HCT116 (cell line): Measurements from ENCODE around the gene FOXB2. TPM values are rescaled to one million over a fixed set of nuclear protein-coding genes. Genes with fewer than 3 reads are reported as not detected.

Source experiments
- ATAC-seq: fragments of 200-7000 bp; cut with Tn5 transposase; 2 replicates; pipeline ENCODE4 v1.9.1; 2020; ENCODE audit warnings: mild to moderate bottlenecking, moderate library complexity
- BruUV-seq: library from RNA; stranded (reverse); fragments of 400-500 nt; replicated peaks from 2 replicates; lab custom pipeline; 2021; lab: Mats Ljungman, UMichigan
- CTCF ChIA-PET: fragments of 300-600 bp; sonication (Branson Sonifier 250); formaldehyde crosslinking; loops from one replicate; lab custom pipeline; 2021; ENCODE audit warnings: antibody characterized with exemption; lab: Charles Lee
- POLR2A ChIA-PET: fragments of 300-600, 350-600 bp; sonication (Branson Sonifier 250); formaldehyde crosslinking; loops from one replicate; lab custom pipeline; 2021; ENCODE audit warnings: antibody characterized with exemption; lab: Charles Lee
- RAD21 ChIA-PET, 2 experiments: fragments of 300-600 bp; sonication (Branson Sonifier 250); formaldehyde crosslinking; loops; one replicate each; lab custom pipeline; 2023; ENCODE audit warnings: low total read pairs in 2 of 2; ENCODE audit not compliant: uncharacterized antibody in 2 of 2, unreplicated experiment in 2 of 2, low non-redundant PET in 1 of 2; lab: Charles Lee
- DNase-seq: peaks from one replicate; pipeline ENCODE4 v3.0.0-alpha.2; 2010; ENCODE audit warnings: low read depth, low spot score
- H2AFZ ChIP-seq: fragments of 200-600 bp; shearing (Covaris generic), sonication (generic); 2 replicates; pipeline ENCODE4 v1.6.1; 2017; ENCODE audit warnings: low read depth, mixed run types, mixed read lengths, antibody characterized with exemption, low read length; ENCODE audit not compliant: poor library complexity, severe bottlenecking
- H3K27ac ChIP-seq: 2 replicates; pipeline ENCODE4 v1.5.1; 2012; ENCODE audit warnings: low read depth, low read length
- H3K27me3 ChIP-seq: fragments of 200-600 bp; sonication (generic); 2 replicates; pipeline ENCODE4 v1.6.1; 2016; ENCODE audit warnings: mixed run types, low read length, mixed read lengths; ENCODE audit not compliant: insufficient read depth
- H3K36me3 ChIP-seq, 2 experiments: fragments of 200-500 bp in 1 of 2; fragments of 200-600 bp in 1 of 2; sonication (Bioruptor generic) in 1 of 2; sonication (generic) in 1 of 2; 2 replicates each; pipeline versions ENCODE4 v1.5.1 to v1.6.1; 2014 to 2016; ENCODE audit warnings: low read length in 2 of 2, inconsistent platforms in 1 of 2, mixed read lengths in 1 of 2, mixed run types in 1 of 2; ENCODE audit not compliant: insufficient read depth in 2 of 2, control insufficient read depth in 1 of 2
- H3K4me1 ChIP-seq, 2 experiments: fragments of 200-600 bp in 1 of 2; sonication (generic) in 1 of 2; 2 replicates each; pipeline versions ENCODE4 v1.5.1 to v1.6.1; 2012 to 2017; ENCODE audit warnings: low read length in 2 of 2, inconsistent platforms in 1 of 2, mild to moderate bottlenecking in 1 of 2, mixed read lengths in 1 of 2, mixed run types in 1 of 2, moderate library complexity in 1 of 2; ENCODE audit not compliant: insufficient read depth in 2 of 2, control insufficient read depth in 1 of 2
- H3K4me2 ChIP-seq: fragments of 200-600 bp; sonication (generic); 2 replicates; pipeline ENCODE4 v1.6.1; 2017; ENCODE audit warnings: mixed run types, low read length, mixed read lengths
- H3K4me3 ChIP-seq, 2 experiments: fragments of 200-600 bp in 1 of 2; sonication (generic) in 1 of 2; replicated peaks in 1 of 2; 2 replicates each; pipeline ENCODE4 v1.5.1; 2011 to 2016; ENCODE audit warnings: low read length in 2 of 2, control low read depth in 1 of 2, low read depth in 1 of 2, mild to moderate bottlenecking in 1 of 2, mixed read lengths in 1 of 2, mixed run types in 1 of 2
- H3K79me2 ChIP-seq: fragments of 200-600 bp; sonication (generic); 2 replicates; pipeline ENCODE4 v1.6.1; 2017; ENCODE audit warnings: mild to moderate bottlenecking, mixed run types, low read length, moderate library complexity, mixed read lengths; ENCODE audit not compliant: insufficient read depth
- H3K9ac ChIP-seq: fragments of 200-600 bp; sonication (generic); 2 replicates; pipeline ENCODE4 v1.6.1; 2016; ENCODE audit warnings: low read length, mixed read lengths
- H3K9me2 ChIP-seq: fragments of 200-600 bp; sonication (generic), shearing (Covaris generic); 2 replicates; pipeline ENCODE4 v1.6.1; 2017; ENCODE audit warnings: mixed run types, mild to moderate bottlenecking, moderate library complexity; ENCODE audit not compliant: insufficient read depth
- H3K9me3 ChIP-seq, 2 experiments: fragments of 200-500 bp in 1 of 2; fragments of 200-600 bp in 1 of 2; sonication (Bioruptor generic) in 1 of 2; sonication (generic) in 1 of 2; 2 replicates each; pipeline ENCODE4 v1.6.1; 2014 to 2017; ENCODE audit warnings: low read length in 2 of 2, mixed read lengths in 2 of 2, inconsistent platforms in 1 of 2, low read depth in 1 of 2, mild to moderate bottlenecking in 1 of 2, mixed run types in 1 of 2, moderate library complexity in 1 of 2; ENCODE audit not compliant: control insufficient read depth in 1 of 2, insufficient read depth in 1 of 2
- H4K20me1 ChIP-seq: fragments of 200-600 bp; sonication (generic), shearing (Covaris generic); 2 replicates; pipeline ENCODE4 v1.6.1; 2017; ENCODE audit warnings: mixed run types, mild to moderate bottlenecking, moderate library complexity; ENCODE audit not compliant: insufficient read depth
- CBX3 ChIP-seq: IDR thresholded peaks from 2 replicates; pipeline ENCODE4 v1.6.1; 2012; ENCODE audit warnings: low read depth
- CEBPB ChIP-seq: IDR thresholded peaks from 2 replicates; pipeline ENCODE4 v1.6.1; 2012; ENCODE audit warnings: low read depth
- EGR1 ChIP-seq: IDR thresholded peaks from 2 replicates; pipeline ENCODE4 v1.6.1; 2012; ENCODE audit warnings: low read depth
- ELF1 ChIP-seq: IDR thresholded peaks from 2 replicates; pipeline ENCODE4 v1.6.1; 2012; ENCODE audit warnings: low read depth, borderline replicate concordance
- EZH2 ChIP-seq: fragments of 200-600 bp; sonication (generic); IDR thresholded peaks from 2 replicates; pipeline ENCODE4 v1.6.1; 2017; ENCODE audit warnings: antibody characterized with exemption, mixed run types
- EZH2phosphoT487 ChIP-seq: fragments of 200-600 bp; IDR thresholded peaks from 2 replicates; pipeline ENCODE4 v1.6.1; 2018; ENCODE audit warnings: antibody characterized with exemption, borderline replicate concordance
- JUND ChIP-seq: IDR thresholded peaks from 2 replicates; pipeline ENCODE4 v1.6.1; 2012
- MAX ChIP-seq: IDR thresholded peaks from 2 replicates; pipeline ENCODE4 v1.6.1; 2012
- POLR2A ChIP-seq: IDR thresholded peaks from 2 replicates; pipeline ENCODE4 v1.7.0; 2011; ENCODE audit warnings: borderline replicate concordance; ENCODE audit not compliant: insufficient read depth, insufficient read length; ENCODE audit errors: extremely low read depth
- SIN3A ChIP-seq: IDR thresholded peaks from 2 replicates; pipeline ENCODE4 v1.6.1; 2012; ENCODE audit warnings: low read depth
- SP1 ChIP-seq: IDR thresholded peaks from 2 replicates; pipeline ENCODE4 v1.6.1; 2012; ENCODE audit warnings: low read depth
- SRF ChIP-seq: IDR thresholded peaks from 2 replicates; pipeline ENCODE4 v1.6.1; 2012; ENCODE audit warnings: low read depth
- YY1 ChIP-seq: IDR thresholded peaks from 2 replicates; pipeline ENCODE4 v1.6.1; 2011; ENCODE audit warnings: low read length, low read depth, moderate library complexity, mild to moderate bottlenecking; ENCODE audit not compliant: insufficient replicate concordance; ENCODE audit errors: extremely low read depth
- ZBTB33 ChIP-seq: IDR thresholded peaks from 2 replicates; pipeline ENCODE4 v1.6.1; 2011; ENCODE audit warnings: mild to moderate bottlenecking, low read length, moderate library complexity; ENCODE audit not compliant: insufficient replicate concordance; ENCODE audit errors: extremely low read depth
- ZFX ChIP-seq: fragments of 450-650 bp; IDR thresholded peaks from 2 replicates; pipeline ENCODE4 v1.6.1; 2017
- ZNF274 ChIP-seq: fragments of 200-500 bp; sonication (Bioruptor generic); IDR thresholded peaks from 2 replicates; pipeline ENCODE4 v1.6.1; 2014; ENCODE audit warnings: mild to moderate bottlenecking, low read depth, low read length, inconsistent platforms
- intact Hi-C: fragments of 100-400 bp; cut with micrococcal nuclease; formaldehyde crosslinking; loops from 2 replicates; pipeline ENCODE4 v1.10.0; 2022
- total RNA-seq: library from RNA; stranded (reverse); gene quantifications from one replicate; pipeline ENCODE4 v1.2.1, GENCODE V29; 2021; ENCODE audit not compliant: unreplicated experiment

The FOXB2 gene
- total RNA-seq, 1 experiment from 2014 or later, result not detected

- no peak for TF ChIP-seq POLR2A
- TF ChIP-seq ELF1, result no peak
- no peak for TF ChIP-seq EZH2
Observed at GRCh38 chr9:77030045-77030444, 10.6 kb downstream of the FOXB2 start (continued).

- no peaks in the 10 kb centered on the region for H3K4me1 ChIP-seq
- CTCF ChIA-PET, result no interaction called here
- H3K9ac ChIP-seq, result no peak overlapping the region
- H3K9me2 ChIP-seq, result no peaks in the 10 kb centered on the region
- H3K27me3 ChIP-seq, result no peaks in the 10 kb centered on the region; the same call in 1 of the 2 replicates
- DNase-seq, result no peak
- H2AFZ ChIP-seq, result no peak overlapping the region
- no peak for ATAC-seq
- no peak for TF ChIP-seq SP1
- TF ChIP-seq SRF, result no peak
- no peak for TF ChIP-seq POLR2A
- no peak for TF ChIP-seq CEBPB
- no peak for TF ChIP-seq ZBTB33
- TF ChIP-seq EZH2phosphoT487, result no peak
- no peak for TF ChIP-seq JUND
- no peak for TF ChIP-seq ZFX
- TF ChIP-seq ZNF274, result no peak
- TF ChIP-seq EZH2, result no peak
- TF ChIP-seq YY1, result no peak
- TF ChIP-seq MAX, result no peak
- TF ChIP-seq SIN3A, result no peak
- TF ChIP-seq EGR1, result no peak
- TF ChIP-seq CBX3, result no peak
- no peak for TF ChIP-seq ELF1
- TF ChIP-seq, all 23 proteins: peak for 0
- H3K27ac ChIP-seq, result no peak overlapping the region
- H4K20me1 ChIP-seq, result no peaks in the 10 kb centered on the region
- H3K4me3 ChIP-seq, result no peak overlapping the region
- intact Hi-C loops, result no loop called here
- BruUV-seq, result no TSS peak
- H3K4me2 ChIP-seq, result no peak overlapping the region
- RAD21 ChIA-PET, result no interaction called here
- POLR2A ChIA-PET, result no interaction called here
- H3K36me3 ChIP-seq, result no peaks in the 10 kb centered on the region
- no peaks in the 10 kb centered on the region for H3K79me2 ChIP-seq
- no peaks in the 10 kb centered on the region for H3K9me3 ChIP-seq
Observed at GRCh38 chr9:77038281-77039036, 19.0 kb downstream of the FOXB2 start.
